HG03095 (cell line): ENCODE results near the gene ST6GALNAC3.

ENCODE experiments used
- ATAC-seq: cut with Tn5 transposase; IDR thresholded peaks from one replicate; pipeline ENCODE4 v1.9.1; 2021; ENCODE audit warnings: moderate library complexity; ENCODE audit not compliant: unreplicated experiment

Gene ST6GALNAC3

GRCh38 chr1:76408303-76408702 is 333.8 kb downstream of the ST6GALNAC3 start:
- ATAC-seq: no peak

- ATAC-seq: no peak
Observed at GRCh38 chr1:76410499-76410898, 336.0 kb downstream of the ST6GALNAC3 start.

- ATAC-seq: no peak
Observed at GRCh38 chr1:76418531-76418930, 344.0 kb downstream of the ST6GALNAC3 start.

GRCh38 chr1:76419603-76420002 is 345.1 kb downstream of the ST6GALNAC3 start:
- no peak for ATAC-seq

GRCh38 chr1:76425201-76426145 is 350.9 kb downstream of the ST6GALNAC3 start:
- peak; percentile 93 for ATAC-seq

GRCh38 chr1:76426606-76427005 is 352.1 kb downstream of the ST6GALNAC3 start:
- ATAC-seq: no peak

GRCh38 chr1:76428028-76428427 is 353.5 kb downstream of the ST6GALNAC3 start:
- ATAC-seq: no peak

GRCh38 chr1:76430531-76430930 is 356.0 kb downstream of the ST6GALNAC3 start:
- no peak for ATAC-seq

- no peak for ATAC-seq
Observed at GRCh38 chr1:76433526-76433925, 359.0 kb downstream of the ST6GALNAC3 start.

GRCh38 chr1:76443217-76443616 is 368.7 kb downstream of the ST6GALNAC3 start:
- ATAC-seq: no peak

GRCh38 chr1:76444773-76445172 is 370.2 kb downstream of the ST6GALNAC3 start:
- ATAC-seq: no peak

GRCh38 chr1:76450229-76450628 is 375.7 kb downstream of the ST6GALNAC3 start:
- ATAC-seq: no peak

GRCh38 chr1:76463278-76463677 is 388.7 kb downstream of the ST6GALNAC3 start:
- ATAC-seq: peak; percentile 53

- peak; percentile 20 for ATAC-seq
Observed at GRCh38 chr1:76463849-76464248, 389.3 kb downstream of the ST6GALNAC3 start.

- ATAC-seq: no peak
Observed at GRCh38 chr1:76465030-76465429, 390.5 kb downstream of the ST6GALNAC3 start.

GRCh38 chr1:76470166-76470565 is 395.6 kb downstream of the ST6GALNAC3 start:
- no peak for ATAC-seq

- no peak for ATAC-seq
Observed at GRCh38 chr1:76471536-76471935, 397.0 kb downstream of the ST6GALNAC3 start.

GRCh38 chr1:76473591-76473990 is 399.0 kb downstream of the ST6GALNAC3 start:
- no peak for ATAC-seq

GRCh38 chr1:76474922-76475321 is 400.4 kb downstream of the ST6GALNAC3 start:
- no peak for ATAC-seq

- no peak for ATAC-seq
Observed at GRCh38 chr1:76477156-76477555, 402.6 kb downstream of the ST6GALNAC3 start.

GRCh38 chr1:76480827-76481226 is 406.3 kb downstream of the ST6GALNAC3 start:
- no peak for ATAC-seq

- ATAC-seq: no peak
Observed at GRCh38 chr1:76481672-76482071, 407.1 kb downstream of the ST6GALNAC3 start.

GRCh38 chr1:76482272-76482671 is 407.7 kb downstream of the ST6GALNAC3 start:
- no peak for ATAC-seq
